Measurements from ENCODE around the gene DDC. TPM values are rescaled to one million over a fixed set of nuclear protein-coding genes. Genes with fewer than 3 reads are reported as not detected.
A peak's percentile ranks its signal among the peaks of the same experiment; 100 is the strongest.
"Not testable (repeated sequence)": the region's sequence is repeated elsewhere in the genome, so short reads cannot be mapped to it uniquely, and the experiment has no call there.

Gene DDC
- polyA plus RNA-seq, 3 donors = 64.7 to 86.3 (median 75.1) TPM

DNA sequence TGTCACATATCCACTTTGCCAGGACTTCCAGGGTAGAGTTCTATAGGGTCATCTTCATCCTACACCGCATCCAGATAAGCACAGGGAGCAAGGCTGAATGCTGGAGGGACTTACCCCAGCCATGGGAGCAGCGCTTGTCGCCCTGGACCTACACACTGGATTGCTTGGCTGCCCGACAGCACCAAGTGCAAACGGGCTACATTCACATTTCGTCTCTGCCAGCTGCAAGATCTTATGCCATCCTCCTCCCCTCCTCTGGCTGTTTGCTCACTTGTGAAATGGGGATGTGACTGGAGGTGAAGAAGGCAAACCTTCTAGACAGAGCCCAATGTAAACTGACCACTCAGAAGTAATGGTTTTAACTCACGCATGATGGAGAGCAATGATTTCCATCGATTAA lies 1.0 kb downstream of the DDC start:
- no peak for DNase-seq (ENCODE audit: extremely low read depth in 1 of 11, low read depth in 9 of 11, low spot score in 4 of 11)

DNA sequence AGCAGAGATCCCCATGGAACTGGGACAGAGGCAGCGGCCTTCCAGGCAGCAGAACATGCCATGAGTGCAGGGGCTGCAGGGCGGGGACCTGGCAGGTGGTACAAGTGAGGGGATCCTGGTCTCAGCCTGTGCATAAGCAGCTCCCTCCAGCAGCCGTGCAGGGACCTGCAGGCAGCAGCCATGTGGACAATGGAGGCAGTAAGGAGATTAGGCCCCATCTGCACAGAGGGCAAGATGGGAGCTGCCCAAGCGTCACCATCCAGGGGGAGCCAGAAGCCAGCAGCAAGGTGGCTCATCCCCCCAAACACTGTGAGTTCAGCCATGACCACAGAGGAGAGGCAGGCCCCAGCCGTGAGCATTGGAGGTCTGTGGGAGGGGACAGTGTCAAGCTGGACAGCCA lies 3.1 kb downstream of the DDC start:
- DNase-seq (ENCODE audit: extremely low read depth in 1 of 11, low read depth in 9 of 11, low spot score in 4 of 11) = no peak

DNA sequence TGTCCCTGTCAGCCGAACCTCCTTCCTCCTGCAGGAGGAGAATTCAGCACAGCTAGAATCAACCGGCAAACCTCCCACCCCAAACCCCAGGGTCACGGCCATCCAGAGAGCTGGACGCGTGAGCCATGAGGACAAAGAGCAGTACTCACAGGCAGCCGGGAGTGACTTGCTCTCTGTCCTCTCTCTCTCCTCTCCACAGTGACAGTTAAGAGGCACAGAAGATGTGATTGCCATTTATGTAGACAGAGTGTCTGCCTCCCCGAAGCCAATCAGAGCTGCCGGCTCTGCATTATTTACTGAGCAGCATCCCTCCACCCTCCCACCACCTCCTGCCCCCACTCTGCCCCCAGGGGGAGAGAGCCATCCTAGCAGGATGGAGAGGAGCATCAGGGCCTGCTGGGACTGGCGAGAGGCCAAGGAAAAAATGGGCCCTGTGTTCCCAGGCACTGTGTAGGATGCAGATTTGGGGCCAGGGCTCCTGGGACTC lies 4.3 kb downstream of the DDC start:
- DNase-seq (ENCODE audit: extremely low read depth in 1 of 11, low read depth in 9 of 11, low spot score in 4 of 11) = no peak

DNA sequence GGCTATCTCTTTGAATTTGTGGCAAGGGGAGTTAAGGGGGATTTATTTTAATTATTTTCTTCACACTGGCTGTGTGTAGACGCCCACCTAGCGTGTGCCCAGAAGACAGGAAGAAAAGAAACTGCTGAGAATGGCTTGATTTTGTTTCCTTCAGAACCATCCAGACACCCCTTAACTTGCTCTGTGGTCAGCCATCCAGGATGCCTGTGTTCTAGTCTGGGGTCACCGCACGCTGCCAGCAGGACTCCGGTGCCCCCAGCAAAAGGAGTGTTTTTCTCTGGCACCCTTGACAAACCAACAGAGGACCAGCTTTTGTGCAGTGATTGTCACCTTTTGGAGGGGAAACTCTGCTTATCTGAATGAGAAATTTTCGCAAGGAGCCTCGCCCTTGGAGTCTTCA lies 5.3 kb downstream of the DDC start:
- DNase-seq (ENCODE audit: extremely low read depth in 1 of 11, low read depth in 9 of 11, low spot score in 4 of 11) = no peak

DNA sequence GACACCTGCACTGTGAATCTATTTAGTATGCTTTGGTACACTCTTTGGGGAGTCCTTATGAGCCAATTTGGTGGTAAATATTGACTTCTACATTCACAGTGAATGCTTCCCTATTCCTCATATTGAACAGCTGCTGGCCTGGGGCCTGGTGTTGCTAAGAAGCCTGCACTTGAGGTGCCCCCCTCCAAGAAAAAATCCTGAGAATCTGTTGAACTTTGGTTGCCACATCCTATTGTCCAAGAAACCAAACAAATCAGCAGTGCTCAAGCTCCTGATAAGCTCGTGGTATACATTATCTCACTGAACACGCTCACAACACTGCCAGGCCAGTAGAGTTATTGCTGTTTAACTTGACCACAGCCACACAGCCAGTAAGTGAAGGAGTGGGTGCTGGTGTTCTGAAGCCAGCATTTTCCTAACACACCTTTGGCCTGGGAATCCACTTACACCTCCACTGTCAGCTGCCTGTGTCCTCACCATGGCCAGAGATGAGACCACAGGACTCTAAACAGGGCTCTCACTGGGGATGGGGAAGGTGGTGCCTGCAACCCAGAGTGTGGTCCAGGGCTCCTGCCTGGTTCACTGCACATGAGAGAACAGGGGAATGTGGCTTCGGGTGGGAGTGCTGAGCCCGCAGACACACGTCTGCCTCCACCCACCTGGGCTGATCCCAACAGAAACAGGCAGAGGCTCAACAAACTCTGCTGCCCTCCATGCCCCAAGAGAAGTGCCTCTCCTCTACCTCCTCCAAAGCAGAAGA lies 6.7 kb downstream of the DDC start:
- no peak for DNase-seq (ENCODE audit: extremely low read depth in 1 of 11, low read depth in 9 of 11, low spot score in 4 of 11)

DNA sequence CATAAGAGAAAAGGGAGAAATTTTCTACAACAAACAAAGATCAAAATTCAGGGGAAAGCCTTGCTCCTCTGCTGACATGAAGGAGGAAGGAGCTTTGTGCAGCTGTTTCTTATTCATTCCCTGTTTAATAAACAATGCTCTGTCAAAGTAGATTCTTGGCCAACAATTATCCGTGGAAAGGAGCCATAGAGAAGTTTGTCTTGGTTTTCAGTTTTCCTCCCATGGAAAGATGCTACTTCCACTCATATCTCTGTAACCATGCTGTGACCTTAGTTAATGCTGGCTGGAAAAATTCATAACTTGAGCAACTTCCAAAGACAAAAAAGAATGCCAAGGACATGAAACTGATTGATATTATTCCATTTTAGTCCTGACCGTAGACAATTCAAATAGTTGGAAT lies 8.1 kb downstream of the DDC start:
- no peak for DNase-seq (ENCODE audit: extremely low read depth in 1 of 11, low read depth in 9 of 11, low spot score in 4 of 11)

DNA sequence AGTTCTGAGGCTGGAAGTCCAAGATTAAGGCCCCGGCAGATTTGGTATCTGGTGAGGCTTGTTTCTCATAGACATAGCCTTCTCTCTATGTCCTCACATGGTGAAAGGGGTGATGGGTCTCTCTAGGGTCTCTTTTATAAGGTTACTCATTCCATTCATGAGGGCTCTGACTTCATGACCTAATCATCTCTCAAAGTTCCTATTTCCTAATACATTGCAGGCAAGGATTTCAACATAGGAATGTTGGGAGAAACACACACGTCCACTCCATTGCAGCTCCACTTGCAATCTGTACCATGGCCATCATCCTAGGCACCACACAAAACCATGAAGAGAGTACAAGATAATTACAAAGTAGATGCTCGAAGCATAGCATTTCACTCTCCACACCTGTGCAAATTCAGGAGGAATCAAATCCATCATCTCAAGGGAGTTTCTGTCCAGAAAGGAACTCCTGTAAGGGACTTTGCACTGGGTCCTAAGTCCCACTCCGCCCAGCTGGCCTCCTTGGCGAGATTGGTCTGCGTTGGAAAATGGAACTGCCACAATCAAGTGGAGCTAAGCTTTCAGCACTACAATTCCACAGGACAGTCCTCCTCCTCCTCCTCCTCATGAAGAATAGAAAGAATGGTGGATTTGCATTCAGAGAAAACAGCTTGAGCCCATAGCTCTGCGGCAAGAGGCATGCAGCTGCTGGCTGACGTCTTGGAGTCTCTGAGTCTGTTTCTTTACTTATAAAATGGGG lies 8.8 kb downstream of the DDC start:
- DNase-seq (ENCODE audit: extremely low read depth in 1 of 11, low read depth in 9 of 11, low spot score in 4 of 11) = no peak

DNA sequence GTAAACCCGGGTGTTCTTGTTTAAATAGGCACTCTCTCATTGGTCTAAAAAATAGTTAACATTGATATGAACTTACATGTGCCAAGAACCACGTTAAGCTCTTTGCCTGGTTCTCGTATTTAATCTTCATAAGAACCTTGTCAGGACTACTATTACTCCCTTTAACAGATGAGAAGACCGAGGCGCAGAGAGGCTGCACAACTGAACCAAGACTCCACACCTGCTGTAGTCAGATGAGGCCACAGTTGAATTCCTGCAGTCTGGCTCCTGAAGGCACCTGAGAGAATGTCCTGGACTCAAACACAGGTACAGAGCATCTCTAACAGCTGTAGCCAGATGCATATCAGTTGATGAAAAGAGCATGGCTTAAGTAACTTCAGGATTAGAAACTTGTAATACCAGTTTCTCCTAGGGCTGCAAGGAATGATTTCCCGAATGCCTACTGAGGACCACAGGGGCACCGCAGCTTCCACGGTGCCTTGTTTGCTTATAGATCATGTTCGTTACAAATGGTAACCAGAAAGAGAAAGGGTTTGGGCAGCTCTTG lies 9.5 kb downstream of the DDC start:
- DNase-seq (ENCODE audit: extremely low read depth in 1 of 11, low read depth in 9 of 11, low spot score in 4 of 11) = no peak

DNA sequence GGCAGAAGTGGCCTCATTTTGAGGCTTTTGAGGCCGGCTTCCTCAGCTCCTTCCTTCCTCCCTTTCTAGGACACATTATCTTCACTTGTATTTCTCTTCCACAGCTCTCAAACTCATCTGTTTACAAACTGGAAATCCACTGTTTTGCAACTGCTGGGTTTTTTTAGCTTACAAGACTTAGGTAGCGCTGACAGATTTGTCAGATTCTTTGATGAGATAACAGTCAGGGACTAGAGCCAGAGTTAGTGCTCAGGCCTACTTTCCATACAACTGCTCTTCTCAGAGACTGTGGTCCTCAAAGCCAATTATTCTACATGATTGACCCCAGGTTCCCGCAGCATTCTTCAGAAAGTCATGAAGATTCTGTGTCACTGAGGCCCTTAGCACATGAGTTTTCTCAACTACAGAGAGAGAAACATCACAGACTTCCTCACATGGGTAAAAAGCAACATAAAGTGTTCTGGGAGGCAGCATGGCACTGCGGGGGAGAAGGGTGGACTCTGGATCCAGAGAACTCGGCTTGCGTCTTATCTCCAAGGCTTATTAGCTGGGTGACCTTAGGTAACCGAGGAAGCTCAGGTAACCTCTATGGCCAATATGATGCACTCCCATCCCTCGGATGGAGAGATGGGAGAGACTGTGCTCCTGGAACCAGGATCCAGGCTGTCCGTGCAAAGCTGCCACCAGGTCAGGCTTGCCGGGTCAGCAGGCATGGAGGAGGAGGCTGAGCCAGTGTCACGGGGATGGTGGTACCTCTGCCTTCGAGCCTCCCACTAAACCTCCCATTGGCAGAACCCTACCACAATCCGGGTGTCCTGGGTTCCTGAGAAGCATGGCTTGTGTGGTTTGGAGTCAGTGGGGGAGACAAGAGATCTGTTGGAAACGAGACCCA lies 10.5 kb downstream of the DDC start:
- DNase-seq (ENCODE audit: extremely low read depth in 1 of 11, low read depth in 9 of 11, low spot score in 4 of 11) = no peak

DNA sequence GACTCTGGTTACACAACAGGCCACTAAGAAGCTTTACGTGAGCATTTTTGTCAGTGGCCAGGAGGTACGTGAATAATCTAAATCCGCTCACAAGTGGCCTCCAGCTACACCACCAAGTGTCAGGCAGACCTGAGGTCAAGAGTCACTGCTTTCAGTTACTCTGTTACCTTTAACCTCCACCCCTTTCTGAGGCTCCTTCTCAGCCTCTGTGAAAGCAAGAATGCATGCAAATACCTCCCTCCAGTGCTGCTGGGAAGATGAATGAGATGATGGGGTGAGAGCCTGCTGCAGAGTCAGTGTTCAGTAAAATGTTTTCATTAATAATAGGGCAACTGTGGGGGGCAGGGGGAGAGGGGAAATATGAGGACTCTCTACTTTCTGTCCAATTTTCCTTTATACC lies 11.2 kb downstream of the DDC start:
- DNase-seq (ENCODE audit: extremely low read depth in 1 of 11, low read depth in 9 of 11, low spot score in 4 of 11) = no peak

DNA sequence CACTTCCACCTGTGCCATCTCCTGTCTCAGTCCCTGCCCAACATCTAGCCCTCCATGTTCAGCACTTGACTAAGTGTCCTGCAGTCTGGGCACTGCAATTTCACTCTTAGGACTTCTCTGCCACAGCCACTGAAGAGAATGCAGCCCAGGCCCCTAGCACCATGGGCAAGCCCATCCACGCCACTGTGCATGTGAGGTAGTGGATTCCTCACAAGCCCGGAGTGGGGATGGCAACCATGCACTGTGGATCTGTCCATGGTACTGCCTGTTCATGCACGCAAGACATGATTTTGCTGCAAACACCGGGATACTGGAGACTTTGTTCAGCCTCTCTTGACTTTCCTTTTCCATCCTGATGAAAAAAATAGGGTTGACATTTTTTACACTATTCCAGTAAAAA lies 12.3 kb downstream of the DDC start:
- peak in 8 of 11 donors; percentile 29 to 63 (median 56) for DNase-seq (ENCODE audit: extremely low read depth in 1 of 11, low read depth in 9 of 11, low spot score in 4 of 11)

DNA sequence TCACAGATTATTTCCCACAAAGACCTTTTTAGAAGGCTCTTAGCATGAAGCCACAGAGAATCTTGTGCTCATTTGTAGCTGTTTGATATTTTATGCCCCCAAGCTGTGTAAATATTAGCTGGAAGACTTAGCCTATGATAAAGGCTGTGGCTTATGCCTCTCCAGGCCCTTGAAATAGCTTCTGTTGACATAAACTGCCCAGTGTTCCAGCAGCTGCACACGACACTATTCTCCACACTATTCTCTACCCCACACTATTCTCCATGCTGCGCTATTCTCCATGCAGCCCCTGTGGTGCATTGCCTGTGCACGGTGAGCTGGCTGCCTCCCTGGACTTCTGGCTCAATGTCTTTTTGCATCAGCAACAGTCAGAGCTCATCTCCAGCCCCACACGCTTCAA lies 13.1 kb downstream of the DDC start:
- no peak for DNase-seq (ENCODE audit: extremely low read depth in 1 of 11, low read depth in 9 of 11, low spot score in 4 of 11)

DNA sequence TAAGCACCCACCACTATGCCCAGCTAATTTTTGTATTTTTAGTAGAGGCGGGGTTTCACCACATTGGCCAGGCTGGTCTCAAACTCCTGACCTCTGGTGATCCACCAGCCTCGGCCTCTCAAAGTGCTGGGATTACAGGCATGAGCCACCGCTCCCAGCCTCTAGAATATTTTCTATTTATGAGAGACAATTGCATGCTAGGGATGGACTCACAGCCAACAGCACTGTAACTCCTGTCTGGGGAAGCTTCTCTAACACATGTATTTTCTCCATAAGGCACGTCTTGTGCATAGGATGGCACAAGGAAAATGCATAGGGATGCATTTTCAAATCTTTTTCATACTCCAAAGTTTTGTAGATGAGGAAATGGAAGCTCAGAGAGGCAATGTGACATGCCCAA lies 19.6 kb downstream of the DDC start:
- DNase-seq (ENCODE audit: extremely low read depth in 1 of 11, low read depth in 9 of 11, low spot score in 4 of 11) = not testable (repeated sequence)

DNA sequence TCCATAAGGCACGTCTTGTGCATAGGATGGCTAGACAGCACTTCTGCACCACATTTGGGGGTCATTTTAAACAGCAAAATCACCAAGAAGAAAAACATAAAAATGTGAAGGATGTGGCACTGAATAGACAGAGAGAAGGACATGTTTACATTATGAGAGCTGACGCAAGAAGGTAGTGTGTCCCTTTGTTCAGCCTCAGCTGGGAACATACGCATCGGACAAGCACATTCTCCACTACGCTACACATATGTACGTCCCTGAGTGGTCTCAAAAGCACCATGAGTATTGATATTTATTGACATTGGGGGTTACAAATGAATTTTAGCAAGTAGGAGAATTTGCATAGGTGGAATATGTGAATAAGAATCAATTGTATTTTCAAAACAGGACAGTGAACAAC lies 20.2 kb downstream of the DDC start:
- DNase-seq (ENCODE audit: extremely low read depth in 1 of 11, low read depth in 9 of 11, low spot score in 4 of 11) = no peak

DNA sequence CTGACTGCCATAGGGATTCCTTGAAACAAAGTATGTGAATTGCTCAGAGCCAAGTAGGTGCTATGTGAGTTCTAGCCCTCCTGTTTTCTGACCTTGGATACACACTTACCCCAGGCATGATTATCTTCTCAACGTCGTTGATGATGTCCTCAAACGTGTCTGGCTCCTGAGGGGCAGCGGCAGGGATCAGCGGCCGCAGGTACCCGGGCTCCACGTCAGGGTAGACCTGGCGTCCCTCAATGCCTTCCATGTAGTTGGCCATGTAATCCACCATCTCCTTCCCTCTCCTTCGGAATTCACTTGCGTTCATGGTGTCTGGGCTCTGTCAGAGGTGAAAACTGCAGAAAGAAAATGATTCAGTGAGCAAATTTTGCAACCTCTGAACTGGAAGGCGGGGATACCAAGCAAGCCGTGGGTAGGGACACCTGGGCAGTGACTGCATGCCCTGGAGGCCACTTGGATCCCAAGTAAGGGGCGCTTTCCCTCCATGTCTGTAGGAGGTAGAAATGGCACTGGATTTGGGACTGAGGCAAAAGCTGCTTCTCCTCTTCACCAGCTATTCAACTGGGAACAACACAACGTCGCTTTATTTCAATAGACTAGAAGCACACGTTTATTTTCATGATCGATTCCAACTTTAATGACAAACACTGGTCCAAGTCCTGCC lies 21.3 kb downstream of the DDC start:
- no peak for DNase-seq (ENCODE audit: extremely low read depth in 1 of 11, low read depth in 9 of 11, low spot score in 4 of 11)

DNA sequence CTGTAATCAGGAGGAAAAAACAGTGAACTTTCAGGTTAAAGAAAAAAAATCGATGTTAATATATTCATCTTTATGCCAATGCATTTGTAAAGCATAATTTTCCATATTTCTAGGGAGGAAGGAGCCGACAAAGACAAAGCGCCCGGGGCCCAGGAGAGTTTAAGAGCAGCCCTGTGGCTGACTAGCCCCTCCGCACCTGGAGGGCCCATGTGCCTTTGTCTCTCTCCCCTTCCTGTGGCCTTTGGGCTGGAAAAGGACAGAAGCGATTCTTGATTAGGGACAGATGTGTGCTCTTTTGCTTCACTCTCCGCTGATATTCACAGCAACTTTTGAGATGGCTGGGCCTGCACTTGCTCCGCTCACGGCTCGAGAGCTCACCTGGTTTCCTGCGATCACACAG lies 23.1 kb downstream of the DDC start:
- no peak for DNase-seq (ENCODE audit: extremely low read depth in 1 of 11, low read depth in 9 of 11, low spot score in 4 of 11)

DNA sequence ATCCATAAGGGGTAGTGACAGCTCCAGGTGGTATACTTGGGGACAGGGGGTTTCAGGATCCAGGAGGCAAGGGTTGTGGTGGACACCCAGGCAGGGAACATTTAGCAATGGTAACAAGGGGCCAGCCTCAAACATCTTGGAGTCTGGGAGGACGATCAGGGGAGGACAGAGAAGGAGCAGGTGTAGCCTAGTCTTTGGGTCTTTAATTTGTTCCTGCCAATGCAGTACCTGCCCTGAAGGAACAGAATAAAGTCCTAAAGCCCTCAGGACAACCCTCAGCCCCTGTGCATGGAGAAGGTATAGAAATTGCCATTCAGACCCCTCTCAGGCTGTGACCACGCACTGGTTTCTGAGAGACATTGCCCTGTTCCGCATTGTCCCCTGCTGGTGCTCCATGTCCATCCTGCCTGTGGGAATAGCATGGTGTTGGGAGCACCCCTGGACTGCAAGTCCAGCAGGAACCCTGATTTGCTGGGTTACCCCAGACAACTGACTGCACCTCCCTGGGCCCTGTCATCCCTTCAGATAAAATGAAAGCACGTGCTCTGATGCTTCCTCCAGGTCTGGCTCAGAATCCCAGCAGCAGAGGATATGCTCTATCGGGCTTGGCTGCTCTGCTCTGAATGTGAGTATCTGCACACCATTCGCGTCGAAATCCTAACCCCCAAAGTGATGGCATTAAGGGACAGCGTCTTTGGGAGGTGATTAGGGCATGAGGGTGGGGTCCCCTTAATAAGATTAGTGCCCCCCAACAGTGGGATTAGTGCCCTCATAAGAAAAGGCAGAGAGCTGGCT lies 24.2 kb downstream of the DDC start:
- no peak for DNase-seq (ENCODE audit: extremely low read depth in 1 of 11, low read depth in 9 of 11, low spot score in 4 of 11)

DNA sequence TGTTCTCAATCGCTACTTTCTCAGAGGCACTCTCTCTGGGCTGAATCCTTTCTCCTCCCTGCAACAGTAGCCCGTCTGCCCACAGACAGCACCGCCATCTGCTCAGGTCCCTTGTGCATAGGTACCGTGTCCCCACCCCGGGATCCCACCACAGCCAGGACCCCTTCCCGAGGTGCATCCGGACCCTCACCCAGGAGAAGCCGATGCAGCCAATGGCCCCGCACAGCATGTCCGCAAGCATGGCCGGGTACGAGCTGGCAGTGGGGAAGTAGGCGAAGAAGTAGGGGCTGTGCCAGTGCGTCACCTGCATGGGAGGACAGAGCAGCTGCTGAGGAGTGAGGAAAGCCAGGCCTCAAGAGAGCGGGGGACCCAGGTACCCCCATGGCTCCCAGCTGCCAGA lies 25.5 kb downstream of the DDC start:
- no peak for DNase-seq (ENCODE audit: extremely low read depth in 1 of 11, low read depth in 9 of 11, low spot score in 4 of 11)
